Prostate gland (tissue), 1 donor: ENCODE measurements around the gene GNA12.

Source experiments
- POLR2A ChIP-seq: fragments of 450-650 bp; IDR thresholded peaks from one replicate; pipeline ENCODE4 v1.6.1; 2016; ENCODE audit warnings: antibody characterized with exemption, mild to moderate bottlenecking
- POLR2AphosphoS5 ChIP-seq: sonication (generic); formaldehyde crosslinking; IDR thresholded peaks from one replicate; pipeline ENCODE4 v1.6.1; 2017; ENCODE audit warnings: antibody characterized with exemption

GRCh38 chr7:2807845-2808772 is 36.0 kb downstream of the GNA12 start:
- TF ChIP-seq POLR2A: no peak
- TF ChIP-seq POLR2AphosphoS5: no peak
